HepG2 (cell line): Measurements from ENCODE around the gene IGSF11. TPM values are rescaled to one million over a fixed set of nuclear protein-coding genes. Genes with fewer than 3 reads are reported as not detected.

ENCODE experiments used
- ATAC-seq: fragments of 200-7000 bp; cut with Tn5 transposase; 3 replicates; pipeline ENCODE4 v1.9.1; 2020; ENCODE audit warnings: mild to moderate bottlenecking, moderate library complexity
- BruUV-seq: library from RNA; stranded (reverse); fragments of 400-500 nt; replicated peaks from 2 replicates; lab custom pipeline; 2021; lab: Mats Ljungman, UMichigan
- CTCF ChIA-PET: fragments of 300-600 bp; formaldehyde crosslinking; extraction: SDS; loops from one replicate; lab custom pipeline; 2021; ENCODE audit warnings: low total read pairs, inconsistent platforms, low intra/inter-chr PET ratio; lab: Yijun Ruan, JAX
- POLR2A ChIA-PET: fragments of 350-600 bp; sonication (Branson Sonifier 250); formaldehyde crosslinking; loops from one replicate; lab custom pipeline; 2020; ENCODE audit warnings: antibody characterized with exemption, inconsistent platforms; lab: Yijun Ruan, JAX
- DNase-seq: peaks from one replicate; pipeline ENCODE4 v3.0.0-alpha.2; 2015; ENCODE audit warnings: low spot score
- FAIRE-seq: peaks from 3 replicates; lab custom pipeline; 2011; peaks lifted over from hg19 to GRCh38; lab: Jason Lieb, UNC
- H2AFZ ChIP-seq: one replicate; pipeline ENCODE4 v1.6.1; 2011; ENCODE audit warnings: low read length, inconsistent platforms
- H3K27ac ChIP-seq: fragments of 300-600 bp; 3 replicates; pipeline ENCODE4 v1.8.0; 2011; ENCODE audit warnings: mixed run types, mild to moderate bottlenecking, mixed read lengths, low read length, inconsistent platforms; ENCODE audit not compliant: insufficient read depth; ENCODE audit errors: extremely low read length
- H3K27me3 ChIP-seq, 2 experiments: fragments of 200-600 bp in 1 of 2; 2 replicates in 1 of 2; 3 replicates in 1 of 2; pipeline versions ENCODE4 v1.6.0 to v1.8.0; 2011; ENCODE audit warnings: low read length in 2 of 2, mild to moderate bottlenecking in 2 of 2, moderate library complexity in 2 of 2, inconsistent platforms in 1 of 2; ENCODE audit not compliant: insufficient read depth in 2 of 2, control insufficient read depth in 1 of 2
- H3K36me3 ChIP-seq, 2 experiments: fragments of 200-600 bp in 1 of 2; replicated peaks in 1 of 2; 2 replicates in 1 of 2; 3 replicates in 1 of 2; pipeline versions ENCODE4 v1.5.1 to v1.8.0; 2011; ENCODE audit warnings: low read length in 2 of 2, inconsistent platforms in 1 of 2; ENCODE audit not compliant: insufficient read depth in 2 of 2, control insufficient read depth in 1 of 2
- H3K4me1 ChIP-seq: 2 replicates; pipeline ENCODE4 v1.5.1; 2012; ENCODE audit warnings: low read length, inconsistent platforms; ENCODE audit not compliant: insufficient read depth
- H3K4me2 ChIP-seq: 2 replicates; pipeline ENCODE4 v1.6.0; 2011; ENCODE audit warnings: low read depth, low read length, inconsistent platforms
- H3K4me3 ChIP-seq, 3 experiments: fragments of 200-600 bp in 1 of 3; sonication (generic), shearing (Covaris generic) in 1 of 3; replicated peaks in 1 of 3; 2 replicates each; pipeline ENCODE4 v1.5.1; 2011 to 2016; ENCODE audit warnings: low read length in 3 of 3, inconsistent platforms in 2 of 3, low read depth in 2 of 3, mild to moderate bottlenecking in 2 of 3, control low read depth in 1 of 3, mixed read lengths in 1 of 3; ENCODE audit not compliant: insufficient read depth in 1 of 3
- H3K79me2 ChIP-seq: one replicate; pipeline ENCODE4 v1.6.1; 2011; ENCODE audit warnings: low read length, inconsistent platforms; ENCODE audit not compliant: insufficient read depth
- H3K9ac ChIP-seq: 2 replicates; pipeline ENCODE4 v1.6.0; 2011; ENCODE audit warnings: mild to moderate bottlenecking, low read depth, low read length, inconsistent platforms; ENCODE audit not compliant: insufficient read depth
- H3K9me3 ChIP-seq: 2 replicates; pipeline ENCODE4 v1.5.1; 2012; ENCODE audit warnings: mild to moderate bottlenecking, low read length
- H4K20me1 ChIP-seq: 2 replicates; pipeline ENCODE4 v1.6.0; 2011; ENCODE audit warnings: inconsistent platforms, mild to moderate bottlenecking, low read length, moderate library complexity; ENCODE audit not compliant: insufficient read depth
- ARHGAP35 ChIP-seq: sonication (generic); formaldehyde crosslinking; IDR thresholded peaks from 2 replicates; pipeline ENCODE4 v1.9.0; 2022; ENCODE audit warnings: mild to moderate bottlenecking, inconsistent platforms, moderate library complexity, missing genetic modification reagents, borderline replicate concordance
- HNRNPK ChIP-seq: fragments of 200-400 bp; formaldehyde crosslinking; IDR thresholded peaks from 2 replicates; pipeline ENCODE4 v1.6.1; 2018; ENCODE audit warnings: low read length, low read depth, moderate library complexity, mild to moderate bottlenecking; ENCODE audit not compliant: poor library complexity, severe bottlenecking
- NR2F2 ChIP-seq: IDR thresholded peaks from 2 replicates; pipeline ENCODE4 v1.6.1; 2012; ENCODE audit warnings: low read depth, inconsistent platforms, borderline replicate concordance
- SAP130 ChIP-seq: IDR thresholded peaks from 2 replicates; pipeline ENCODE4 v1.6.1; 2016; ENCODE audit warnings: low read depth
- ZNF569 ChIP-seq: sonication (generic); formaldehyde crosslinking; IDR thresholded peaks from 2 replicates; pipeline ENCODE4 v1.5.0; 2020; ENCODE audit warnings: mild to moderate bottlenecking, missing genetic modification reagents, moderate library complexity, borderline replicate concordance
- WGBS: methylation state at CpG from one replicate; pipeline ENCODE4 v1.1.6; 2017; ENCODE audit warnings: low lambda C conversion rate; 5-methylcytosine and 5-hydroxymethylcytosine counted together
- in situ Hi-C: cut with HindIII; loops from 2 replicates; pipeline ENCODE4 v1.10.0; 2017; ENCODE audit warnings: low pct_unique_long_range_greater_than_20kb; ENCODE audit not compliant: extremely low pct_ligation_motif_present
- intact Hi-C: fragments of 100-400 bp; cut with micrococcal nuclease; formaldehyde crosslinking; loops from one replicate; pipeline ENCODE4 v1.10.0; 2022; ENCODE audit not compliant: unreplicated experiment
- polyA plus RNA-seq, 8 experiments: library from polyadenylated mRNA; depleted of rRNA in 3 of 8; stranded (reverse) in 7 of 8; unstranded in 1 of 8; fragments of >200 nt; fragmentation: Illumina TruSeq in 4 of 8; extraction: Trizol in 4 of 8; gene quantifications; 2 replicates each; pipeline versions ENCODE4 v1.2.1 to v1.2.3, GENCODE V29; 2011 to 2016; ENCODE audit warnings: low read depth in 4 of 8, missing spikeins in 1 of 8, mixed read lengths in 1 of 8; ENCODE audit not compliant: insufficient read depth in 1 of 8
- total RNA-seq, 5 experiments: library from RNA; depleted of rRNA; stranded (reverse); fragments of >200 nt; fragmentation: Illumina TruSeq; extraction: Trizol; gene quantifications; 2 replicates each; pipeline ENCODE4 v1.2.3, GENCODE V29; 2016; ENCODE audit warnings: low read depth in 1 of 5
- TF ChIP-seq, protein P1 (sequence below): sonication (generic); formaldehyde crosslinking; IDR thresholded peaks from 2 replicates; pipeline ENCODE4 v1.4.0; 2020; ENCODE audit warnings: missing genetic modification reagents
- TF ChIP-seq, protein P2 (sequence below): sonication (generic); formaldehyde crosslinking; IDR thresholded peaks from 2 replicates; pipeline ENCODE4 v1.5.0; 2020; ENCODE audit warnings: mild to moderate bottlenecking, missing genetic modification reagents, borderline replicate concordance
- TF ChIP-seq, protein P3 (sequence below): sonication (generic); formaldehyde crosslinking; IDR thresholded peaks from 2 replicates; pipeline ENCODE4 v1.9.0; 2022; ENCODE audit warnings: missing genetic modification reagents, mild to moderate bottlenecking, borderline replicate concordance

IGSF11 gene
- total and polyA plus RNA-seq, 2 of the 13 experiments (the other 11 are each of a cell fraction or from before 2014, with no cell fraction given), result not detected

DNA sequence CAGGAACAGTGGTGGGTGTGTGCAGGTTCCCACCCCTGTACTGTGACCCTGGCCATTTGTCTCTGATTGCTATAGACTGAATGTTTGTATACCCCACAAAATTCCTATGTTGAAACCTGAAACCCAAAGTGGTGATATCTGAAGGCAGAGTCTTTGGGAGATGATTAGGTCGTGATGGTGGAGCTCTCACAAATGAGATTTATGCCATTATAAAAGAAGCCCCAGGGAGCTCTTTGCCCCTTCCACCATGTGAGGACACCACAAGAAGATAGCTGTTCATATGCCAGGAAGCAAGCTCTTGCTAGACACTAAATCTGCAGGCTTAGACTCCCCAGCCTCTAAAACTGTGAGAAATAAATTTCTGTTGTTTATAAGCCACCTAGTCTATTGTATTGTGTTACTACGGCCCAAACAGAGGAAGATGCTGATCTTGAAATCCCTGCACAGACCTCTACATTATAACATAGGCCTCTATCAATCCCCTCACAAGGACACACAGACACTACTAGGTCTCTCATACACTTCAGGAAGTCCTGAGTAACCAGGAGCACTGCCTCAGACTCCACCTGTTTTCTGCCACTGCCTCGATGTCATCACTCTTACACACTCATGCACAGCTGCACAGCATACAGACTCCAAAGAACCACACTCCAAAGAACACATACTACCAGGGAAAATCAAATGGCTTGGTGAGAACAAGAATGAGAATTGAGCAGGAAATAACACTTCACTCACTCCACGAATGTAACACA is 14.7 kb downstream of the IGSF11 start:
- in situ Hi-C loops (no loop called here), intact Hi-C loops (no loop called here)
- H3K4me1 ChIP-seq, result no peaks in the 10 kb centered on the region
- no peak overlapping the region for H3K4me3 ChIP-seq
- H3K36me3 ChIP-seq, result no peaks in the 10 kb centered on the region
- 0% methylated on average over 3 of the region's 4 CpGs for WGBS
- FAIRE-seq (no peak), ATAC-seq (no peak), DNase-seq (no peak)
- H3K4me2 ChIP-seq, result no peak overlapping the region
- H4K20me1 ChIP-seq, result no peaks in the 10 kb centered on the region
- BruUV-seq, result no TSS peak
- no peak overlapping the region for H3K27ac ChIP-seq
- ChIA-PET CTCF (no interaction called here), POLR2A (no interaction called here)
- H3K9ac ChIP-seq, result no peak overlapping the region
- no peak overlapping the region for H2AFZ ChIP-seq
- no peaks in the 10 kb centered on the region for H3K27me3 ChIP-seq
- no peaks in the 10 kb centered on the region for H3K79me2 ChIP-seq
- H3K9me3 ChIP-seq, result no peaks in the 10 kb centered on the region
- TF ChIP-seq NR2F2 (no peak), SAP130 (CRISPR knock-in tag) (no peak), ARHGAP35 (no peak), ZNF569 (no peak), HNRNPK (no peak)
- TF ChIP-seq, protein P1, sequence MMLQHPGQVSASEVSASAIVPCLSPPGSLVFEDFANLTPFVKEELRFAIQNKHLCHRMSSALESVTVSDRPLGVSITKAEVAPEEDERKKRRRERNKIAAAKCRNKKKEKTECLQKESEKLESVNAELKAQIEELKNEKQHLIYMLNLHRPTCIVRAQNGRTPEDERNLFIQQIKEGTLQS, result no peak
- TF ChIP-seq, protein P2, sequence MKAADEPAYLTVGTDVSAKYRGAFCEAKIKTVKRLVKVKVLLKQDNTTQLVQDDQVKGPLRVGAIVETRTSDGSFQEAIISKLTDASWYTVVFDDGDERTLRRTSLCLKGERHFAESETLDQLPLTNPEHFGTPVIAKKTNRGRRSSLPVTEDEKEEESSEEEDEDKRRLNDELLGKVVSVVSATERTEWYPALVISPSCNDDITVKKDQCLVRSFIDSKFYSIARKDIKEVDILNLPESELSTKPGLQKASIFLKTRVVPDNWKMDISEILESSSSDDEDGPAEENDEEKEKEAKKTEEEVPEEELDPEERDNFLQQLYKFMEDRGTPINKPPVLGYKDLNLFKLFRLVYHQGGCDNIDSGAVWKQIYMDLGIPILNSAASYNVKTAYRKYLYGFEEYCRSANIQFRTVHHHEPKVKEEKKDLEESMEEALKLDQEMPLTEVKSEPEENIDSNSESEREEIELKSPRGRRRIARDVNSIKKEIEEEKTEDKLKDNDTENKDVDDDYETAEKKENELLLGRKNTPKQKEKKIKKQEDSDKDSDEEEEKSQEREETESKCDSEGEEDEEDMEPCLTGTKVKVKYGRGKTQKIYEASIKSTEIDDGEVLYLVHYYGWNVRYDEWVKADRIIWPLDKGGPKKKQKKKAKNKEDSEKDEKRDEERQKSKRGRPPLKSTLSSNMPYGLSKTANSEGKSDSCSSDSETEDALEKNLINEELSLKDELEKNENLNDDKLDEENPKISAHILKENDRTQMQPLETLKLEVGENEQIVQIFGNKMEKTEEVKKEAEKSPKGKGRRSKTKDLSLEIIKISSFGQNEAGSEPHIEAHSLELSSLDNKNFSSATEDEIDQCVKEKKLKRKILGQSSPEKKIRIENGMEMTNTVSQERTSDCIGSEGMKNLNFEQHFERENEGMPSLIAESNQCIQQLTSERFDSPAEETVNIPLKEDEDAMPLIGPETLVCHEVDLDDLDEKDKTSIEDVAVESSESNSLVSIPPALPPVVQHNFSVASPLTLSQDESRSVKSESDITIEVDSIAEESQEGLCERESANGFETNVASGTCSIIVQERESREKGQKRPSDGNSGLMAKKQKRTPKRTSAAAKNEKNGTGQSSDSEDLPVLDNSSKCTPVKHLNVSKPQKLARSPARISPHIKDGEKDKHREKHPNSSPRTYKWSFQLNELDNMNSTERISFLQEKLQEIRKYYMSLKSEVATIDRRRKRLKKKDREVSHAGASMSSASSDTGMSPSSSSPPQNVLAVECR (CRISPR knock-in tag), result no peak
- TF ChIP-seq, protein P3, sequence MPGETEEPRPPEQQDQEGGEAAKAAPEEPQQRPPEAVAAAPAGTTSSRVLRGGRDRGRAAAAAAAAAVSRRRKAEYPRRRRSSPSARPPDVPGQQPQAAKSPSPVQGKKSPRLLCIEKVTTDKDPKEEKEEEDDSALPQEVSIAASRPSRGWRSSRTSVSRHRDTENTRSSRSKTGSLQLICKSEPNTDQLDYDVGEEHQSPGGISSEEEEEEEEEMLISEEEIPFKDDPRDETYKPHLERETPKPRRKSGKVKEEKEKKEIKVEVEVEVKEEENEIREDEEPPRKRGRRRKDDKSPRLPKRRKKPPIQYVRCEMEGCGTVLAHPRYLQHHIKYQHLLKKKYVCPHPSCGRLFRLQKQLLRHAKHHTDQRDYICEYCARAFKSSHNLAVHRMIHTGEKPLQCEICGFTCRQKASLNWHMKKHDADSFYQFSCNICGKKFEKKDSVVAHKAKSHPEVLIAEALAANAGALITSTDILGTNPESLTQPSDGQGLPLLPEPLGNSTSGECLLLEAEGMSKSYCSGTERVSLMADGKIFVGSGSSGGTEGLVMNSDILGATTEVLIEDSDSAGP (CRISPR knock-in tag), result no peak
